Neural progenitor cell (in vitro differentiated cells): ENCODE measurements around the gene CNGA3.

ENCODE experiments used
- CTCF ChIP-seq: fragments of 200-600 bp; sonication (generic); IDR thresholded peaks from 2 replicates; pipeline ENCODE4 v1.5.1; 2017; ENCODE audit warnings: antibody characterized with exemption, mild to moderate bottlenecking
- EZH2 ChIP-seq: fragments of 200-600 bp; sonication (generic); IDR thresholded peaks from 2 replicates; pipeline ENCODE4 v1.6.1; 2017; ENCODE audit warnings: antibody characterized with exemption, mild to moderate bottlenecking, moderate library complexity

- TF ChIP-seq EZH2 = no peak
- TF ChIP-seq CTCF = no peak
These were observed 57.6 kb downstream of the CNGA3 start for GRCh38 chr2:98403878-98404277.
